Measurements from ENCODE around the gene IDH3B.
"Not testable (repeated sequence)": the region's sequence is repeated elsewhere in the genome, so short reads cannot be mapped to it uniquely, and the experiment has no call there.

IDH3B gene

DNA sequence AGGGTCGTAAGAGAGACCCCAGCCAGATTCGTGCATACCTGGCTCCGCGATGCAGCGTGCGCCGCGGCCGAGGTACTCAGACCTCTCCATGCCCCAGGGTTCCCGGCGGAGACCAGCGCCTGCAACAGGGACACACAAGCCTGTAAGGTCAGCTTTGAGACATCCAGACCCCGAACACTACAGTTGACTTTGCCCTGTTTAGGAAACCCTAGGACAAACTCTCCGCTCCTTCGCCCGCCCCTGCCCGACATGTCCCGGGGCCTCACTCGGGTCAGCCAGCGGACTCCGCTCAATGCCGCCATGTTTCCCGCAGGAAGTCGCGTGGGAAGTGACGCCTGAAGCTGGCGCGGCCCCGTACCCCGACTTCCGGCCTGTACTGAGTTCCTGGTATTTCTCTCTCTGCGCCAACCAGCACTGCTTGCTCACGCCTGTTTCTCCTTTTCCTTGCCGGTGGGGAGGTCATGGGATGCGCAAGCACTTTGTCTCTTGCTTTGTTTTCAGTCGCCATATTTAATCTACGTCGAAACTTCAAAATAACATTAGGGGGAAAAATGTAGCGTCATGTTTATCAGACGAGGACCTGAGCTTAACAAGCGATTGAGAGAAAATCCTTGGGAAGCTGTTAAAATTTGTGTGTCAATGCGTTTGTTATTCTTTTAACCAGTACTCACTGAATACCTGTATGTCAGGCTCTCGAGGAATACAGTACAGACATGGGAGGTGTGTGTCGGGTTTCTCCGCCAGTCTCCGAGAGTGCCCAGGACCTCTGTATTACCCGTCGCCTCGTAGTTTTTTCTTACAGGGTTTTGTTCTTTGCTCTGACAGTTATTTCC is at the start of gene IDH3B:
TSS of gene IDH3B (minus strand) at position 330 of the 833 bp plus-strand sequence. CDS start at position 302, 28 bp downstream.
- DNase-seq = peak; percentile 86

DNA sequence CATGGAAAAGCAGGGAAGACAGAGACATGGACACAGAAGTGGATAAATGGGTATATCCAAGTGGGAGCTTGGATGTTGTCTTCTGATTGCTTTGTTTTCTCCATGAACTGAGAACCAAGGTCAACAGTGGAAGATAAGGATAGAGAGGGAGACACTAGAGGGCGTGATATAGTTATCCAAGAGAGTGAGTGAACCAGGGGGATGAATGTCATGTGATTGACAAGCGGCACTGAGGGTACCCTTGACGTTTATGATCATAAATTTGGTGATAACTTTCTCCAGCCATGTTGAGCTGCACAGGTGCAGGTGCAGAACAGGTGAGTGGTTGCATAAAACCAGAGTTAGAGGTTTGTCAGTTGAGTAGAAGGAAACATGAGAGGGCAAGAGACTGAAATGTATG is 49.3 kb upstream of the IDH3B start:
- no peak for DNase-seq

DNA sequence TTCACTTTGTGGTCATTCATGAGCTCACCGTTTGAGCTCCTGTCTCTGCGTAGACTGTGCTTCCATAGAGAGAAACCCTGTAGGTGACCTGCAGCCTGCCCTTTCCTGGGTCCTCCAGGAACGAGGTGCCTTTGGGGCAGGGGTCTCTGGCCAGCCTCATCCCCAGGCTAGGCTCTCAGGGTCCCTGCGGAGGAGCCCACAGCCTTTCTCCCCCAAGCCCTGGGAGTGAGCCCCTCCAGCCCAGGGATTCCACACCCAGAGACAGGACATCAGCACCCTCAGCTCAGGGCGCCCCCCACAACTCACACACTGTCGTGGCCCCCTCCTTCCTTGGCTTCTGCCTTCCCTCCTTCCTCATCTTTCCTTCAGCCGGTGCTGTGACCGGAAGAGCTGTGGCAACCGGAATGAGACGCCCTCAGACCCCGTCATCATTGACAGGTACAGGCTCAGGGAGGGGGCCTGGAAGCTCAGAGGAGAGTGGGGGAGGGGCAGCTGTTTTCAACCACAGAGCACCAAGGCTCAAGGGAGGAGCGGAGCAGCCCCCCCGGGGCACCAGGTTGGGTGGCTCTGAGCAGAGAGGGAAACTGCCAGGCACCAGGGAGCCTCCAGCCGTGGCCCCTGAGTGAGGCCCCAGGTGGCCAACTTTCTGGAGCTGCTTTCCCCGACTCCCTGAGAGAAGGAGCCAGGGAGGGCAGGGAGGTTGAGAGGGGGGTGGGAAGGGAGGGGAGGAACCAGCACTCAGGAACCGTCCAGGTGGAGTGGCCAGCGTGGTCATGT is 45.4 kb upstream of the IDH3B start:
- DNase-seq = no peak

DNA sequence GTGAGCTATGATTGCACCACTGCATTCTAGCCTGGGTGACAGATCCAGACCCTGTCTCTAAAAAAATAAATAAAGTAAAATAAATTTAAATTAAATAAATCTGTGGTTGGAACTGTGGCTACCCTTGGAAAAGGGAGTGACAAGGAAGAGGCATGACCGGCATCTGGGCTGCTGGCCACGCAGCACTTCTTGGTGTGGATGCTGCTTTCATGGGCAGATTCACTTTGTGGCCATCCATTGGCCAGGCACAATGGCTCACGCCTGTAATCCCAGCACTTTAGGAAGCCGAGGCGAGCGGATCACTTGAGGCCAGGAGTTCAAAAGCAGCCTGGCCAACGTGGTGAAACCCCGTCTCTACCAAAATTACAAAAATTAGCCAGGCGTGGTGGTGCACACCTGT is 44.6 kb upstream of the IDH3B start:
- no peak for DNase-seq

DNA sequence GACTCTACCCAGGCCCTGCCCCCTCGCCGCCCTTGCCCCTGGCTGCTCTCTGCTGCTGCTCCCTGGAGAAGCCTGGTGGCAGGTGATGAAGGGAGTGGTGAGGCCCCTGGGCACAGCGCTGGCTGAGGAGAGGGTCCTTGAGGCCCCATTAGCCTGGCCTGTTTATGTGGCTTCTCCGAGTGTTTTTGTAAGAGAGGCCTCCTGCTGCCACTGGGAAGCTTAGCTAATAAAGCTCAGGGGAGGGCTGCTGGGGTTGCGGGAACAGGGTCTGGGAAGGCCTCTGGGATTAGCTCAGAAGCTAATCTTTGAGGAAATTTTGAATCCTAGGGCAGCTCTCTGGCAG is 44.0 kb upstream of the IDH3B start:
- no peak for DNase-seq

DNA sequence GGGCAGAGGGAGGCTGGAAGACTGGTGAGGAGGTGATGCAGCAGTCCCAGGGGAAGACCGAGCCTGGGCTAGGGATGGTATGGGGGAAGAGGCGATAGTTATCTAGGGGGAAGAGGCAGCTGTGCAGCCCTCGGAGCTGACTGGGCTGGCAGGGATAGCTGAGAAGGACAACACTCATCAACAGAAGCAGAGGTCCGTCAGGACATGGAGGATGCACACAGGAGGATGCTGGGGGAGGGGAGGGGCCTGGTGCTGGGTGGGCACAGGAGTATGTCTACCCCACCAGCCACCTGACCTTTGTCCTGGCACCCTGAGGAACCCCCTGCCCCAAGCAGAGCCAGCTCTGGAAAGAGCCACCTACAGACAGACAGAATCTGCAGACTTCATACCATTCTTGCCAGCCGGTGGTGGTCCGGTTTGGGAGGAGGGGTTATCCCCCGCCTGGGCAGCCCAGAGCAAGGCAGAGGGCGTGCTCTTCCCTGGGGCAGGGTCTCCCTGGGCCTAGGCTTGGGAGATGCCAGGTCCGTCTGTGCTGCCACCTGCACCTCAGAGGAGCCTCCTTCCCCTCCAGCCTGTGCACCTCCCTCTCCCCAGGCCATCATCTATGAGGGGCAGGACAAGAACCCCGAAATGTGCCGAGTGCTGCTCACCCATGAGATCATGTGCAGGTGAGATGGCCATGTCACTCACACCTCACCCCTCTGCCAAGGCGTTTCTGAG is 43.5 kb upstream of the IDH3B start:
- DNase-seq = no peak

DNA sequence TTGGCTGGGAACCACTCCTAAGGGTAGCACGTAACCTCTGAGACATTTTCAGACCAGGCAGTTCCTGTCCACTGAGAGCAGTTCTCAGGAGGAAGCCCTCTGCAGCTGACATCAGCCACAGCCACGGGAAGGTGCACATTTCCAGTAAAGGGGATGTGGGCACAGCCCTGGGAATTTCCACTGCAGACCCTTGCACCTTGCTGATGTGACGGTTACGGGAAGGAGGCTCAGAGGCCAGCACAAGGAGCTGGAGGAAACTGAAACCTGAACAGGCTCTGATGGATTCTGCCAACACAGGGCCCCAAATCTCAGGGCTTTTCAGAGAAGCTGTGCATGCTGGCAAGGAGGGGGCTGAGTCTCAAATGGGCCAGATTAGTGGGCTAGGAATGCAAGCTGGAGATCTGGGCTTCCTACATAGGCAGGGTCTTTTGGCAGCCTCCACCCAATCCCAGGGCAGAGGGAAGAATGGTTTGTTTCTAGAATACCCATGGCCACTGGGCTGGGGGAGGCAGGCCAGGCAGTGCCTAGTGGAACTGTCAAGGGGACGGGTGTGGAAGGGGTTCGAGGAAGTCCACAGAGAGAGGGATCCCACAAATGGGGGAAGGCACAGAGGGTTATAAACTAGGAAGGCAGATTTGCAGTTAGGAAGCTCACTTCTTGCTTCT is 42.8 kb upstream of the IDH3B start:
- no peak for DNase-seq

DNA sequence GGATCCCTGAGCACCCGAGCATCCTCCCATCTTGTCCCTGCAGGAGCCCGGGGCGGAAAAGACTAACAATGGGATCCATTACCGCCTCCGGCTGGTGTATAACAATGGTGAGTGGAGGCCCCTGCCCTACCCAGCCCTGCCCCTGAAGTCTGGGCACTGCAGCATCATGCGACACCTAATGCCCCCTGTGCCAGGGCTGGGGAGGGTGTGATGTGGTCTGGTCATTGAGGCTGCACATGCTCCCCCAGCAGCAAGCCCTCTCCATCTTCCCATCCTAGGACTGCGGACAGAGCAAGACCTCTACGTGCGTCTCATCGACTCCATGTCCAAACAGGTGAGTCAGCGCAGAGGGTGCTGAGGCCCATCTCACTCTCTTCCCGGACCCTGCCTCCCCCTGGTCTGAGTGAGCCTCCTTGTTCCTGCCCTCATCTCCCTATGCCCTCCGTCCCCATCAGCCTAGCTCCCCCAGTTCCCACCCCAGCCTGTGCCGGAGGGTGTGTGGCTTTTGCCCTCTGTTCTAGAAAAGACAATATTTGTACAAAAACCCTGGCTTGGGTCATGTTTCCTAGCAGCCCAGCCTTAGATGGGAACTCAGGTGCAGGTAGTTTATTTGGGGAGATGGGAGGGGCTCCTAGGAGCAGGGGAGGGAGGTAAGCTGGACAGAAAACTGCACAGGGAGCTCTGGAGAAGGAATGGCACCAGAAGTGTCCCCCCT is 42.1 kb upstream of the IDH3B start:
- no peak for DNase-seq

DNA sequence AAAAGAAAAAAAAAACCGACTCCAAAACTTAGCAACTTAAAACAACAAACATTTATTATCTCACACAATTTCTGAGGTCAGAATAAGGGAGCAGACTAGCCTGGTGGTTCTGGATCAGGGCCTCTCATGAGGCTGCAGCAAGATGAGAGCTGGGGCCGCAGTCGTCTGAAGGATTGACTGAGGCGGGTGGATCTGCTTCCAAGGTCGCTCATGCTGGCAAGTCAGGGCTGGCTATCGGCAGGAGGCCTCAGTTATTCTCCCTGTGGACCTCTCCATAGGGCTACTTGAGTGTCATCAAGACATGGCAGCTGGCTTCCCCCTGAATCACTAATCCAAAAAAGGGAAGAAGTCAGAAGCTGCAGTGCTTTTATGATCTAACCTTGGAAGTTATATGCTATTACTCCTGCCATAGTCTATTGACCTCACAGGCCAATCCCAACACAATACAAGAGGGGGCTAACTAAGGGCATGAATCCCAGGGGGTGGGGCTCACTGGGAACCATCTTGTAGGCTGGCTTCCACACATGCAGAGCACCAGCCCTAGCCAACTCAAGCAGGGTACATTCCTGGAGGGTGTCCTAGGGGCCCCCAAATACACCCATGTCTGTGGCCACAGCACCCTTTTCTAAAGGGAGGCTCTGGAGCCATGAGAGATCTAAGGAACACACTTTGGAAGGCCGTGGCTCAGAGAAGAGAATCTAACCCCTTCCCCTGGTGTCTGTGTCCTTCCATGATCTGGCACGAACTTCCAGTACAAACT is 39.9 kb upstream of the IDH3B start:
- no peak for DNase-seq

DNA sequence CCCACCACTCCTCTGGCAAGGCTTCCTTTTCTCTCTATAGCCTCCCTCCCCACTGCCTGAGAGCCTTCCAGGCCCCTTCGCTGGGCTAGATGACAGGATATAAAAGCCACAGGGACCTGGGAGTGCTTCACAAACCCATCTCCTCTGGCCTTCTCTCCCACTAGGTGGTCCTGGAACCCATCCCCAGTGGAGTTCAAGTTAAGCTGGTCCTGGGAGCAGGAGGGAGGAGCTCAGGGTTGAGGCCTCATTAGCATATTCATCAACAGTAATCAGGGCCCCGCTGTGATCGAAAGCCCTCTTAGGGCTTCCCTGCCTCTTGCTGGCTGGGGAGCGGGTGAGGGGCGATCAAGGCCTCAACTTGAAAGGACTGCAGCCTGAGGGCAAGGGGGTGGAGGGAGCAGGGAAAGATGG is 37.7 kb upstream of the IDH3B start:
- no peak for DNase-seq

DNA sequence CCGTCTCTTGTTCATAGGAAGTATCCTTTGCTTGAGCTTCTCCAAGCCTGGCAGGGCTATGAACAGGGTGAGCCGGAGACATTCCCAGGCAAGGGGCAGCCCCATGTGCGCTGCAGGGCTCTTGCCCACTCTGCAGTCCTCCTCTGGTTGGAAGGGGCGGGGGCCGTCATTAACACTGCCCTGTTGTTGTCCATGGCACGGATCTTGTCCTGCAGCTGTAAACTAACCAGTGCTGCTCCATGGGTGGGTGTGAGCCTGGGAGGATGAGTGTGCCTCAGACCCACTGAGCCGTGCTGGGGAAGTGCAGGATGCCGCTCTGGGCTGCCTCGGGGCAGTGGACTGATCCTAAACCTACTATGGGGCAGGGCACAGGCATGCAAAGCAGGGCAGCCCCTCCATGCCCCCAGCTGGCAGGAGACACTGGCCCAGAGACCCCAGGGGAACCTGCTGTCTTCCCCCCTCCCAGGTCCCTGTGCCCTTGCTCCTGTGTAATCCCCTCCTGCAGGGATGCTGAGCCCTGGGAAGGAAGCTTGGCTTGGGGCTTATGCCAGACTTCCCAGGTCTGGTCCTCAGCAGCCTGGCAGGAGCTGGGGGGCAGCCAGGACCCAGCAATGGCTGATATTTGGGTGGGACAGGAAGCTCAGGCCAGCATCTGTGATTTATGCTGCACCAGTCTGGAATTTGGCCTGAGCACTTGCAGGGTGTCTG is 37.1 kb upstream of the IDH3B start:
- DNase-seq = no peak

DNA sequence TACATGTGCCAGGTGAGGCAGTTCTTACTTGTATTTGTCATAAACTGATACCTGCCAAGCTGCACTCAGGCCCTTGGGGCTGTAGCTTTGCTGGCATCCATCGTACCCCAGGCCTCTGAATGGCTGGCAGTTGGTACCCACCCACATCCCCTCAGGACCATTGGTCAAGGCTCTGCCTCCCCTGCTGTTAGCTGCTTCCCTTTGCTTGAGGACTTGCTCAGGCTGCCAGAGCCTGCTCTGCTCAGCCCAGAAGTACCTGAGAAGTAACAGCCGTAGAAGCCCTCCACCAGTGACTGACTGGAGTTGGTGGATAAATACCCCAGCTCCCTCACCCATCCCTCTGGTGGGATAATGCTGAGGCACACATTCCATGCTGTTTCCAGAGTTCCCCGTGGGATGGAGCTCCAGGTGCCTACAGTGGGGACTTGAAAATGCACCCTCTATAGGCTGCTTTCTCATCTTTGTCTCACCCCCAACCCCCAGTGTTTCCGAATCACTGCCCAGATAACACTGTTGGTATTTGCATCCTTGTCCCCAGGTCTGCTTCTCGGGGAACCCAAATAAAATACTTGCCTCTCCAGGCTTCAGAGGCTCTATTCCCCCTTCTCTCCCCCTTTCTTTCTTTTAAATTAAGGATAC is 35.9 kb upstream of the IDH3B start:
- no peak for DNase-seq

DNA sequence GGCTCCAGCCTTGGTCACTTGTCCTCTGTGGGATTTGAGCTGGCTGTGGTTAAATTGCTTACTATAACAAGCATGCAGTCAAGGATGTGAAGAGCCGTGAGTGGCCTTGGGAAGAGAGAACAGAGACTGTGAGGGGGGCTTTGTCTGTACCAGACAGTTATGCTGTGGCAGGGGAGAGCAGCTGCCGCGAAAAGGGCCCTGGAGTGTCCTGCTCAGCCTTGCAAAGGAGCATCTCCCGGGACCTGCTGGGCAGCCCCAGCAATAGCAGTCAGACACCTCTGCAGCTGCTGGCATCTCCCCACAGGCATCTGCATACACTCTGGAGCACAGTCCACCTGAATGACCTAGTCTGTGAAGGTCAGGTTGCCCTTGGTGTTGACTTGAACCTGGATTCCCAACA is 34.9 kb upstream of the IDH3B start:
- no peak for DNase-seq

DNA sequence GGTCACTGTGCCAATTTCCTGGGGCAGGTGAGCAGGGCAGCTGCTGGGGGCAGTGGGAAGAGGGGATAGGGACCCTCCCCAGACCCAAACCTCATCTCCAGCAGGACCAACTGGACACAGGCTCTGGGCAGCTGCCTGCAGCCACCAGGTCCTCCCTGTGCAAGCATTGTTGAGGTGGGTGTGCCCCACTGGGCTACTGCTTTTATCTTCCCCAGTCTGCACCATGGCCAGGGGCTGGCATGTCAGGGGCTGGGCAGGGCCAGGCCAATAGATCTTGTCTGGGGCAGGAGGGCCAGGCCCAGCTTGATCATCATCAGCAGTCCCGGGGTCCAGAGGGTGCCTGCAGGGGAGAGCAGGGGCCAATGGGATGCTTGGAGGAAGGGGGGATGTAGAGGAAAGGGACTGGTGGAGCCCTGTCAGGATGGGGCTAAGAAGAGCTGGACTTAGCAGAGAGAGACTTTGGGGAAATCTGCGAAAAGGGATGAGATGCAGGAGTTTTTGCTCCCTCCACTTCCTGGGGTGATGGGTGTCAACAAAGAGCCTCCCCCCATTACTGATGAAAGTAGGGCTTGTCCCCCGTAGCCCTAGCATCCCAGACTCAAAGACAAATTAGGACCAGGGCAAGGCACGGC is 34.3 kb upstream of the IDH3B start:
- no peak for DNase-seq

DNA sequence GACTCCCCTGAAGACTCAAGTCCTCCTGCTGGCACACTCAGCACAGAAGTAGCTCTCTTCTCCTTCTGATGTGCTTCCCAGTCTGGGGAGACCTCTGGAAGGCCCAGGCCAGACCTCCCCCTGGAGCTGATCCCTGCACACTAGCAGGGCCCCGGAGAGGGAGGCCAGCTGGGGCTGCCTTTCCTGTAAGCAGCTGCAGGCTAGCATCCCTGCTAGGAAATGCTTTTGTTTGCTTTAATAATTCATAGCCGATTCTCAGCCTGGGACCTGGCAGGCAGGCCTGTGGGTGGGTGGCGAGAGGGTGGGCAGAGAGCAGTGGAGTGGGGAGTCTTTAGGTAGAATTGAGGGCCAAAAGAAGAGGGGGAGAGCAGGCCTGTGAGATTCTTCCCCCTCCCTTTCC is 33.8 kb upstream of the IDH3B start:
- DNase-seq = no peak

DNA sequence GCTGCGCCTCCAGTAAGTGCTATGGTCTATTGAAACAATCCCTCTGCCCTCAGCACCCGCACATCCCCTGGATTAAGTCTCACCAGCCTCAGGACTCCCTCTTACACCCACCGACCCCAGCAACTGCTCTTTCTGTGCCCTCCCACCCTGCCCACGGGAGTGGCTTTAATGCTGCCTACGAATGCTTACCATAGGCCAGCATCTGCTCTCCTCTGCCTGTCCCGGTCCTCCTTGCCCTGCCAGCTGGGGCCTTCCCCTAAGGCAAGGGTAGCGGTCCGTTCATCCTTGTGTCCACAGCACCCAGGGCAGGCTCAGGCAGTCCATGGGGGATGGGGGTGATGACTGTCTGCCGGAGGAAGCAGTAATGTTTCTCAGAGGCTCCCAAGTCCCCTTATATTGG is 32.6 kb upstream of the IDH3B start:
- DNase-seq = no peak

DNA sequence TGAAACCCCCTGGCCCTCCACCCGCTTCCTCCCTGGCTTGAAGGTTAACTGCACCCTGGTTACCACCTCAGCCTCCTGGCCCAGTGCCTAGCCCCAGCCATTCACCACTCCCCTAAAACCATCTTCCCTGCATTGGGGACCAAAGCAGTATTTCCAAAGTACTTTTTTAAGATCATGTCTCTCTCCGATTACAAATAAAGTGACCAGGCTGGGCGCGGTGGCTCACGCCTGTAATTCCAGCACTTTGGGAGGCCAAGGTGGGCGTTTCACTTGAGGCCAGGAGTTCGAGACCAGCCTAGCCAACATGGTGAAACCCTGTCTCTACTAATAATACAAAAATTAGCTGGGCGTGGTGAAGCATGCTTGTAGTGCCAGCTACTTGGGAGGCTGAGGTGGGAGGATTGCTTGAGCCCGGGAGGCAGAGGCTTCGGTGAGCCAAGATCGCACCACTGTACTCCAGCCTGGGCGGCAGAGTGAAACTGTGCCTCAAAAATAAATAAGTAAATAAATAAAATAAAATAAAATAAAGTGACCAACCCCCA is 32.0 kb upstream of the IDH3B start:
- DNase-seq = not testable (repeated sequence)

DNA sequence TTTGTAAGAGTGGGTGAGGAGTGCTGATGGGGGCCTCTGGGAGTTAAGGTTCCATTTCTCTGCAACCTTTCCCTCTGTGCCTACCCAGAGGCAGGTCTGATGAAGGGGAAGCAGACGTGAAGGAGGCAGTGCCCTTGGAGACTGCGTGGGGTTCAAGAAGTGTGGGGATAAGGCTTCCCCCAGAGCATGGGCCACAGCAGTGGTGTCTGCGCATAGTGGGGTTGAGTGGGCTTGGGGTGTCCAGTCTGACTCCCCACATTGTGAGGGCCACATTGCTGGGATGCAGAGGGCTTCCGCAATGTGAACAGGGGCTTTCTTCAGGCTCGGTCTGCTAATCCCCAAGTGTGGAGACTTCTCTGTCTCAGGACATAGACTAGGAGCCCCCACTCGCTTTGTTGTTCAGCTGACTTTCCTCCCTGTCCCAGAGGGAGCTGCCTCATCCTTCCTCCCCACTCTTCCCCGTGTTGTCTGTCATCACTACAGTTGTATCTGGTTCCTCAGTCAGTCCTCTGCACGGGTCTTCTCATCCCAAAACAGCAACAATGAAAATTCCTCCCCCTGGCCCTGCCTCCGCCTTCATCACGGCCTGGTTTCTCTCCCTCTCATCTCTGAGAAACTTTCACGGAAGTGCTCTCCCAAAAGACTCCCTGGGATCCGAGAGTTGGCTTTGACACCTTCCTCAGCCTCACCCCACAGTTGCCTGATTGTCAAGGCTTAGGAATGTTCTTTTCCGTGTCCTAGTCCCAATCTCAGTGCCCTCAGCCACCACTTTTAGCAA is 31.4 kb upstream of the IDH3B start:
- no peak for DNase-seq

DNA sequence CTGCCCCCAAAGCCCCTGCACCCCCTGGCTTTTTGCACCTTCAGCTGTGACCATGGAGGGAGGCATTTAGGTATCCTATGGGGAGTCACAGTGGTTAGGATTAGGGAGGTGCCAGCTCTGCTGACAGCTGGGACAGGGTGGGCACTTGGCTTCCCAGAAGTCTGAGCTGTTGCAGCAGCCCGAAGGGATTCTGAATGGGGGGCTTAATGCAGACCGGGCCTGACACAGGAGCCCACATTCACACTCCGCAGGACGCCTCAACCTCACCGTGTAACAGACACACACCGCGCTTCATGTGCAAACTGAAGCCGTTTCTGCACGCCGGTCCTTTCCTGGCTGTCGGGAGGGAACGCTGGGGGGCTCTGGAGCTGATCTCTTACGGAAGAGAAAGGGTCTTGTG is 30.5 kb upstream of the IDH3B start:
- no peak for DNase-seq
